ENCODE results near the gene BBS4.
A peak's percentile ranks its signal among the peaks of the same experiment; 100 is the strongest.
"Not testable (repeated sequence)": the region's sequence is repeated elsewhere in the genome, so short reads cannot be mapped to it uniquely, and the experiment has no call there.

BBS4 gene

DNA sequence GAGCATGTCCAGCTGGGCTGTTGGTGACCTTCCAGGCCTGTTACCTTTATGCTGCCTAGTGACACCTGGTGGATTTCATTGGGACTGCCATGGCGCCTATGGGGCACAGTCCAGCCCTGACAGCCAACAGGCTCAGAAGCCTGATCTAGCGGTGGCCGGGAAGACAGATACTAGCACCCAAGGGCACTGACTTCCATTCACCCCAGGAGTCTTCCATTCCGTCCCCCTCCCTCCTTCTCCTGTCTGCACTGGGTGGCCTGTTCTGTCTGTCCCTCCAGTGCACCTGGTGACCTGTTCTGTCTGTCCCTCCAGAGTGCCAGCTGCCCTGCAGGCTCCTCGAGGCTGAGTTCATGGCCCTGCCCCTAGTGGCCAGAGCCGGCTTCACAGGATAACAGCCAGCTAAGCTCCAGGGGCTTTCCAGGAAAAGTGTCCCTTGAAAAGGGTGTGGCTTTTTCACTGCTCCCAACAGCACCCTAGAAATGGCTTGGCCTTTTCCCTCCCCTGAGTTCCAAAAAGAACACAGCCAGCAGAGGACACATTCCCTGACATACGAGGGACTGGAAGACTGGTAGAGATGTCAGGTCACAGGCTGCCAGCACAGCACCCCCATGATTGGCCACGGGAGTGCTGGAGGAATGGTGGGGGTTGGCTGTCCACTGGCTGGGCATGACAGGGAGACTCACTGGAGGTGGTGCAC, 15.2 kb upstream of the BBS4 start:
- H3K4me1 ChIP-seq, H3K9me3 ChIP-seq, H3K36me3 ChIP-seq: not testable (repeated sequence)
- Histone ChIP-seq H3K4me3 (ENCODE audit: low read depth, low read length) (peak overlapping the region; percentile 50), H3K27me3 (peaks cover 38% of the 10 kb centered on the region)
- peak; percentile 86 for DNase-seq
- TF ChIP-seq, protein P1, sequence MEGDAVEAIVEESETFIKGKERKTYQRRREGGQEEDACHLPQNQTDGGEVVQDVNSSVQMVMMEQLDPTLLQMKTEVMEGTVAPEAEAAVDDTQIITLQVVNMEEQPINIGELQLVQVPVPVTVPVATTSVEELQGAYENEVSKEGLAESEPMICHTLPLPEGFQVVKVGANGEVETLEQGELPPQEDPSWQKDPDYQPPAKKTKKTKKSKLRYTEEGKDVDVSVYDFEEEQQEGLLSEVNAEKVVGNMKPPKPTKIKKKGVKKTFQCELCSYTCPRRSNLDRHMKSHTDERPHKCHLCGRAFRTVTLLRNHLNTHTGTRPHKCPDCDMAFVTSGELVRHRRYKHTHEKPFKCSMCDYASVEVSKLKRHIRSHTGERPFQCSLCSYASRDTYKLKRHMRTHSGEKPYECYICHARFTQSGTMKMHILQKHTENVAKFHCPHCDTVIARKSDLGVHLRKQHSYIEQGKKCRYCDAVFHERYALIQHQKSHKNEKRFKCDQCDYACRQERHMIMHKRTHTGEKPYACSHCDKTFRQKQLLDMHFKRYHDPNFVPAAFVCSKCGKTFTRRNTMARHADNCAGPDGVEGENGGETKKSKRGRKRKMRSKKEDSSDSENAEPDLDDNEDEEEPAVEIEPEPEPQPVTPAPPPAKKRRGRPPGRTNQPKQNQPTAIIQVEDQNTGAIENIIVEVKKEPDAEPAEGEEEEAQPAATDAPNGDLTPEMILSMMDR (IDR thresholded peaks at IDR 0.05; ENCODE audit: low read depth, low read length) = peak; percentile 75

DNA sequence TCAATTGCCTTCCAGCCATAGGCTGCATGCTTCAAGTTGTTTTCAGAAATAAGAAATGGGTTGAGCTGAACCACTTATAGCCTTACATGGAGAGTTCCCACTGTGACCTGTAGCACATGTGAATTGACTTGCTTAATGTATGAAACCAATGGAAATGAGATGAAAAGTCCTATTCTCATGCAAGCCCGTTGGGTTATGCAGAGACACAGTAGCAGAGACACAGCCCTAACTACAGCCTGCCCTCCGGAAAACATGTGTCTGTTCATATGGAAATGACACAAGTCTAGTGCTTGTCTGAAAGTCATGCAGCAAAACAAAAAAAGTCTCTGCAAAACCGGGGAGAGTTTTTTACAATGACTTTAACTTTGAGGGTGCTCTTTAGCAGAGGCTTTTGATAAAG, 14.5 kb upstream of the BBS4 start:
- H3K4me3 ChIP-seq (ENCODE audit: low read depth, low read length) = no peak overlapping the region
- DNase-seq = no peak
- H3K36me3 ChIP-seq = no peaks in the 10 kb centered on the region
- TF ChIP-seq, protein P1 (IDR thresholded peaks at IDR 0.05; ENCODE audit: low read depth, low read length) = no peak
- H3K27me3 ChIP-seq = peaks cover 38% of the 10 kb centered on the region
- no peaks in the 10 kb centered on the region for H3K4me1 ChIP-seq
- no peaks in the 10 kb centered on the region for H3K9me3 ChIP-seq

DNA sequence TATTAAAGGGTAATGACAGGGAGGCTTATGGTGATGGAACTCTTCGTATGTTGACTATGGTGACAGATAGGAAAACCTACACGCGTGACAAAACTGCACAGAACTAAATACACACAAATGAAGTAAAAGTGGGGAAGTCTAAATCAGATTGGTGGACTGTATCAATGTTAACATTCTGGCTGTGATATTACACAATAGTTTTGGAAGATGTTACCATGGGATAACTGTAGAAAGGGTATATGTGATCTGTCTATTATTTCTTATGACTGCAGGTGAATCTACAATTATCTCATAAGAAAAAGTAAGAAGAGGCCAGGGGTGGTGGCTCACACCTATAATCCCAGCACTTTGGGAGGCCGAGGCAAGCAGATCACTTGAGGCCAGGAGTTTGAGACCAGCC, 9.2 kb upstream of the BBS4 start:
- Histone ChIP-seq H3K27me3 (peaks cover 65% of the 10 kb centered on the region), H3K36me3 (no peaks in the 10 kb centered on the region), H3K9me3 (no peaks in the 10 kb centered on the region), H3K4me1 (no peaks in the 10 kb centered on the region), H3K4me3 (ENCODE audit: low read depth, low read length) (no peak overlapping the region)
- TF ChIP-seq, protein P1 (IDR thresholded peaks at IDR 0.05; ENCODE audit: low read depth, low read length) = no peak
- no peak for DNase-seq

DNA sequence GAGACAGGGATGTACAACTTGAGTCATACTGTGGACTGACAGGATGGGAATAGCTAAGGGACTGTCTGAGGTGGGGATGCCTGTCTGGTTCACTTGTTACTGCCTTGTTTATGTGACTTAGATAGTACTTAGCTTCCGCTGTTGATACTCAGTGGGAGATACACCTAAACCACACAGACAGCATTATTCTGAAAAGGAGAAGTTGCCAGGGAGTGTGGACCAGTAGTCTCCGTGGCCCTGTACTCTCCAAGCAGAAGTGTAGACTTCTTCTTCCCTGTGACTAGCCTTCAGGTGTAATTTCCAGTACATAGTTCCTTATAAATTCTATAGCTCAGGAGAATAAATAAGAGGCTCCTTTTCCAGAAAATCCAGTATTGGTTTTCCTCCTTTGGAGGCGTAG, 5.1 kb upstream of the BBS4 start:
- no peak for DNase-seq
- no peak overlapping the region for H3K4me3 ChIP-seq (ENCODE audit: low read depth, low read length)
- peaks cover 33% of the 10 kb centered on the region for H3K27me3 ChIP-seq
- H3K36me3 ChIP-seq = no peaks in the 10 kb centered on the region
- TF ChIP-seq, protein P1 (IDR thresholded peaks at IDR 0.05; ENCODE audit: low read depth, low read length) = no peak
- H3K9me3 ChIP-seq = no peaks in the 10 kb centered on the region
- H3K4me1 ChIP-seq = no peaks in the 10 kb centered on the region

DNA sequence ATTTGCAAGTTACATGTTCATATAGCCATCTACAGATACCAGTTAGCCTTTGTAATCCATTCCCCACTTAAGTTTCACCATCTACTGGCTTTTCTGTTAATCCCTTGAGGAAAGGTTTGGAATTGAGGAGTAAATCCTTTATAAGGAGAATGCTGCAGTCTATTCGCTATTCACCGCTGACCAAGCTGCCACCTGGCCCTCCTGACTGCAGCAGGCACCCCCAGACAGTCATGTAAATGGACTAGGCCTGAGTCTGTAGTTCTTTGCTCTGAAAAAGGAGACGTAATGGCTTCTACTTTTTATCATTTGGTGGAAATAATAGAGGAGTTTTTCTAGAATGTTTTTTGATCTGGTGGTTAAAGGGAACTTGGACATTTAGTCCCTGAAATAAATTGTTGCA, 3.2 kb upstream of the BBS4 start:
- Histone ChIP-seq H3K4me3 (ENCODE audit: low read depth, low read length) (no peak overlapping the region), H3K9me3 (no peaks in the 10 kb centered on the region), H3K27me3 (peaks cover 30% of the 10 kb centered on the region), H3K36me3 (no peaks in the 10 kb centered on the region), H3K4me1 (no peaks in the 10 kb centered on the region)
- DNase-seq = no peak
- TF ChIP-seq, protein P1 (IDR thresholded peaks at IDR 0.05; ENCODE audit: low read depth, low read length) = no peak

DNA sequence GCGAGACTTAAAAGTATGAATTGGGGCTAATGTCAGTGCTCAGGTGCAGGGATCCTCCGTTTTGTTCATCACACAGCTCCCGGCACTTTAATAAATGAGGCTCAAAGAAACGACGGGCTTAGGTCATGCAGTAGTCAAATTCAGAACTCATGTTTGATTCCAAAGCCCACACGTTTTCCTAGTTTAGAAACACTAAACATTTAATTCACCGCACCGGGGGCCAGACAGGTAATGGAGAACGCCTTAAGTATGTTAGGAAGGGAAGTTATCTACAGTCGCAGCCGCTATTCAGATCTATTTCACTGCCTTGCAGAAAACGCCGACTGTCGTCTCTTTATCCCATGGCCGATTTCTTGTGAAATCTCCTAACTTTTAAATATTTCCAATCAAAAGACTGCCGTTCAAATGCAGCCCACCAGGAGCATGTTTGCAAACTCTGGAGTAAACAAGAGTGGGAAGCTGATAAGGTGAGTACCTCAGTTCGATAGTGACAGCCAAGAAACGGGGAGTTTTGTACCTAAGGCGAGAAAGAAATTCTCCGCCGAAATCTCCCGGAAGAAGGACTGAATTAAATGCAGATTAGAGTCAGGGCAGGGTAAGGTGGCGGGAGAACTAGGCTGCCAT, 594 bp upstream of the BBS4 start:
- no peak for DNase-seq
- no peaks in the 10 kb centered on the region for H3K9me3 ChIP-seq
- H3K36me3 ChIP-seq = no peaks in the 10 kb centered on the region
- peak overlapping the region; percentile 86 for H3K4me3 ChIP-seq (ENCODE audit: low read depth, low read length)
- H3K4me1 ChIP-seq = no peaks in the 10 kb centered on the region
- peaks cover 4% of the 10 kb centered on the region for H3K27me3 ChIP-seq
- TF ChIP-seq, protein P1 (IDR thresholded peaks at IDR 0.05; ENCODE audit: low read depth, low read length) = no peak

Data from BE2C (cell line).